Smooth muscle cell (in vitro differentiated cells): Measurements from ENCODE around the gene AHNAK. TPM values are rescaled to one million over a fixed set of nuclear protein-coding genes. Genes with fewer than 3 reads are reported as not detected.

Experiments
- DNase-seq: peaks from one replicate; lab custom pipeline; 2025; ENCODE audit not compliant: unreplicated experiment; lab: John Stamatoyannopoulos, UW
- H2AFZ ChIP-seq: fragments of 200-600 bp; sonication (generic); 2 replicates; pipeline ENCODE4 v1.6.0; 2016; ENCODE audit warnings: antibody characterized with exemption, low read depth, mild to moderate bottlenecking
- H3F3A ChIP-seq: fragments of 200-600 bp; sonication (generic); 2 replicates; pipeline ENCODE4 v1.6.0; 2017; ENCODE audit warnings: antibody characterized with exemption, low read depth
- H3K27ac ChIP-seq: fragments of 200-600 bp; sonication (generic); 2 replicates; pipeline ENCODE4 v1.5.1; 2016; ENCODE audit warnings: low read depth, mild to moderate bottlenecking
- H3K27me3 ChIP-seq: fragments of 200-600 bp; sonication (generic); 2 replicates; pipeline ENCODE4 v1.6.1; 2016; ENCODE audit warnings: low read depth, mild to moderate bottlenecking
- H3K36me3 ChIP-seq: fragments of 200-600 bp; sonication (generic); 2 replicates; pipeline ENCODE4 v1.5.1; 2016; ENCODE audit warnings: low read depth
- H3K4me1 ChIP-seq: fragments of 200-600 bp; sonication (generic); 2 replicates; pipeline ENCODE4 v1.5.1; 2016; ENCODE audit warnings: low read depth
- H3K4me2 ChIP-seq: fragments of 200-600 bp; sonication (generic); 2 replicates; pipeline ENCODE4 v1.6.0; 2016; ENCODE audit warnings: mild to moderate bottlenecking
- H3K4me3 ChIP-seq: fragments of 200-600 bp; sonication (generic); 2 replicates; pipeline ENCODE4 v1.5.1; 2016; ENCODE audit warnings: mild to moderate bottlenecking
- H3K79me2 ChIP-seq: fragments of 200-600 bp; sonication (generic); 2 replicates; pipeline ENCODE4 v1.6.0; 2016; ENCODE audit warnings: low read depth, mild to moderate bottlenecking
- H3K9ac ChIP-seq: fragments of 200-600 bp; sonication (generic); 2 replicates; pipeline ENCODE4 v1.6.0; 2016; ENCODE audit warnings: low read depth
- H3K9me3 ChIP-seq: fragments of 200-600 bp; sonication (generic); replicated peaks from 2 replicates; pipeline ENCODE4 v1.5.1; 2016; ENCODE audit warnings: low read depth
- H4K20me1 ChIP-seq: fragments of 200-600 bp; sonication (generic); 2 replicates; pipeline ENCODE4 v1.6.0; 2016; ENCODE audit warnings: low read depth
- CTCF ChIP-seq: fragments of 200-600 bp; sonication (generic); IDR thresholded peaks from 2 replicates; pipeline ENCODE4 v1.5.1; 2017; ENCODE audit warnings: borderline replicate concordance, mild to moderate bottlenecking, antibody characterized with exemption; ENCODE audit not compliant: insufficient read depth, poor library complexity, severe bottlenecking
- WGBS: methylation state at CpG from one replicate; pipeline ENCODE4 v1.1.7; 2016; ENCODE audit warnings: low lambda C conversion rate; 5-methylcytosine and 5-hydroxymethylcytosine counted together
- polyA plus RNA-seq: library from polyadenylated mRNA; unstranded; fragments of >200 nt; fragmentation: Nextera tagmentation; extraction: Ambion mirVana; gene quantifications from 2 replicates; pipeline ENCODE4 v1.2.1, GENCODE V29; 2016
- total RNA-seq: library from RNA; depleted of rRNA; stranded (reverse); fragments of >200 nt; gene quantifications from 2 replicates; pipeline ENCODE4 v1.2.3, GENCODE V29; 2014

The AHNAK gene
- total and polyA plus RNA-seq, 2 experiments from 2014 or later: 27.2 to 229 TPM

- peaks cover 100% of the 10 kb centered on the region for H4K20me1 ChIP-seq
- no peak overlapping the region for H2AFZ ChIP-seq
- peaks cover 79% of the 10 kb centered on the region for H3K79me2 ChIP-seq
- no peak for DNase-seq
- no peak overlapping the region for H3K4me3 ChIP-seq
- no peaks in the 10 kb centered on the region for H3K4me1 ChIP-seq
- H3K36me3 ChIP-seq: peaks cover 9% of the 10 kb centered on the region
- H3K9me3 ChIP-seq: no peaks in the 10 kb centered on the region
- WGBS: 97% methylated on average over 2 of the region's 2 CpGs
- H3F3A ChIP-seq: no peaks in the 10 kb centered on the region
- H3K27me3 ChIP-seq: no peaks in the 10 kb centered on the region
- H3K9ac ChIP-seq: no peak overlapping the region
- H3K27ac ChIP-seq: no peak overlapping the region
- no peak for TF ChIP-seq CTCF
- no peak overlapping the region for H3K4me2 ChIP-seq
These were observed 14.5 kb downstream of the AHNAK start for GRCh38 chr11:62532096-62532495.

GRCh38 chr11:62516736-62517371 lies 29.8 kb downstream of the AHNAK start:
- no peak overlapping the region for H3K27ac ChIP-seq
- no peak for TF ChIP-seq CTCF
- no peaks in the 10 kb centered on the region for H3K27me3 ChIP-seq
- peaks cover 34% of the 10 kb centered on the region for H3F3A ChIP-seq
- H3K4me1 ChIP-seq: no peaks in the 10 kb centered on the region
- DNase-seq: no peak
- 96% methylated on average over 14 of the region's 14 CpGs for WGBS
- no peak overlapping the region for H3K9ac ChIP-seq
- peaks cover 93% of the 10 kb centered on the region for H4K20me1 ChIP-seq
- no peak overlapping the region for H3K4me3 ChIP-seq
- no peak overlapping the region for H3K4me2 ChIP-seq
- no peaks in the 10 kb centered on the region for H3K36me3 ChIP-seq
- H3K79me2 ChIP-seq: peaks cover 28% of the 10 kb centered on the region
- no peaks in the 10 kb centered on the region for H3K9me3 ChIP-seq
- H2AFZ ChIP-seq: no peak overlapping the region

GRCh38 chr11:62514151-62514550 lies 32.5 kb downstream of the AHNAK start:
- no peaks in the 10 kb centered on the region for H3K4me1 ChIP-seq
- H2AFZ ChIP-seq: no peak overlapping the region
- peaks cover 42% of the 10 kb centered on the region for H3F3A ChIP-seq
- peaks cover 68% of the 10 kb centered on the region for H4K20me1 ChIP-seq
- H3K36me3 ChIP-seq: no peaks in the 10 kb centered on the region
- H3K9me3 ChIP-seq: no peaks in the 10 kb centered on the region
- no peak overlapping the region for H3K9ac ChIP-seq
- no peak for TF ChIP-seq CTCF
- no peak overlapping the region for H3K27ac ChIP-seq
- H3K27me3 ChIP-seq: no peaks in the 10 kb centered on the region
- H3K79me2 ChIP-seq: peaks cover 17% of the 10 kb centered on the region
- H3K4me3 ChIP-seq: no peak overlapping the region
- H3K4me2 ChIP-seq: no peak overlapping the region
- 93% methylated on average over 7 of the region's 7 CpGs for WGBS
- no peak for DNase-seq

GRCh38 chr11:62513626-62514025 lies 33.0 kb downstream of the AHNAK start:
- Histone ChIP-seq H3K79me2 (peaks cover 11% of the 10 kb centered on the region), H2AFZ (no peak overlapping the region), H3F3A (peaks cover 46% of the 10 kb centered on the region), H3K9me3 (no peaks in the 10 kb centered on the region), H3K4me2 (no peak overlapping the region), H3K36me3 (no peaks in the 10 kb centered on the region), H3K4me3 (no peak overlapping the region), H3K27ac (no peak overlapping the region), H3K27me3 (no peaks in the 10 kb centered on the region), H3K9ac (no peak overlapping the region), H3K4me1 (peaks cover 5% of the 10 kb centered on the region), H4K20me1 (peaks cover 63% of the 10 kb centered on the region)
- DNase-seq: no peak
- TF ChIP-seq CTCF: no peak
- 93% methylated on average over 10 of the region's 10 CpGs for WGBS
